CD4-positive, alpha-beta T cell treated with Interferon gamma for 1 hour (primary cell): ENCODE data around the gene ELF4.

Experiments
- DNase-seq: peaks from one replicate; pipeline ENCODE4 v3.0.0-alpha.2; 2020

The ELF4 gene

GRCh38 chrX:130083656-130084382 is 26.5 kb downstream of the ELF4 start:
- DNase-seq: peak; percentile 42

GRCh38 chrX:130083107-130083490 is 27.2 kb downstream of the ELF4 start:
- no peak for DNase-seq

DNA sequence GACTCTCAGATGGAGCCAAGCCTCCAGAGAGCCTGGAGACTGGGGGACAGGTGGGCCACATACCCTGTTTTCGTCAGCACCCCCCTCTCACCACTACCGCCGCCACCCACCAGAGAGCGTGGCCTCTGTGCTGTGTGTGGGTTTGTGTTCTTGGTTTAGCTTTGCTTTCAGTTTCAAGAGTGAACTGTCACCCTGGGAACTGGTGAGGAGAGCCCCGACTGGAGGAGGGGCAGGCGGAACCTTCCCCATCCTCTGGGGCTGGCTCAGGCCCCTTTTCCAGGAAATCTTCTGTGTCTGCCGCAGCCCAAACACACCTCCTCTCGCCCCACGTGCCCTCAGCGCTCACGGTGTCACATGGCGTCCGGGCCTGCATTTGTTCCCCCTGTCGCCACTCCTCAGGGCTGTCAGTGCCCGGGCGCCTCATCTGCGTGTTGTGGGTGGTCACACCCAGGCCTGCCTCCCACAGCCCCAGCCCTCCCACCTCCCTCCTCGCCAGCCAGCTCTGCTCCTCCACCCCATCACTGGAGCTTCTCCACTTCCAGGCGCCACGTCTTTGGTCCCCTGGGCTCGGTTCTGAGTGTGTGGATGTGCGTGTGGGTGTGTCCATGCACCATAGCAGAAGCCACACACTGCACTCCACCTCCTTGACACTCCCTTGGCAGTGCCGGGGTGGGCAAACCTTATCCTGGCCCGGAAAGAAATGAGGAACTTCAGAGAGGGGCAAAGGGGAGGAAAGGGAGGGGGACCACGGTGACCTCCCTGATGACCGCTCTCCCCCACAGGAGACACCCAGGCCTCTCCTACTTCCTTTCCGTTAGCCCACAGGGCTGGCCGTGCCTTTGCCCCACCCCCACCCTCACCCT is 27.8 kb downstream of the ELF4 start:
- DNase-seq: peak; percentile 82

- DNase-seq: no peak
Measured at GRCh38 chrX:130081421-130082045, 28.8 kb downstream of the ELF4 start.

GRCh38 chrX:130080791-130081367 is 29.4 kb downstream of the ELF4 start:
- DNase-seq: no peak

- DNase-seq: peak; percentile 52
Measured at GRCh38 chrX:130079824-130080406, 30.4 kb downstream of the ELF4 start.

DNA sequence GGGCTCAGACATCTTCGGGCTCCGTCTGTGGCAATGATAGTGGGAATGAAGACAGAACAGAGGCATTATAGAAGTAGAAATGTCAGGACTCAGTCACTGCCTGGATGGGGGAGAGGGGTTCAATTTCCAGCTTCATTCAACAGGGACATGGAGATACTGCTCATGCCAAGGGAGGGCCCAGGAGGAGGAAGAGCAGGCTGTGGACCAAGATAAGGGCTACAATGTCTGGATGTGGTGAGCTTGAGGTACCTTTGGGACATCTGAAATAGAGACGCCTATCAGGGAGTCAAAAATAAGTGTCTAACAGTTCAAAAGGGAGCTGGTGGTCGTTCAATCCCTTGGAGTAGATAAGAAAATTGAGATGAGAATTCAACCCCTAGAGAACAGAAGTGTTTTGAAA is 34.5 kb downstream of the ELF4 start:
- no peak for DNase-seq

DNA sequence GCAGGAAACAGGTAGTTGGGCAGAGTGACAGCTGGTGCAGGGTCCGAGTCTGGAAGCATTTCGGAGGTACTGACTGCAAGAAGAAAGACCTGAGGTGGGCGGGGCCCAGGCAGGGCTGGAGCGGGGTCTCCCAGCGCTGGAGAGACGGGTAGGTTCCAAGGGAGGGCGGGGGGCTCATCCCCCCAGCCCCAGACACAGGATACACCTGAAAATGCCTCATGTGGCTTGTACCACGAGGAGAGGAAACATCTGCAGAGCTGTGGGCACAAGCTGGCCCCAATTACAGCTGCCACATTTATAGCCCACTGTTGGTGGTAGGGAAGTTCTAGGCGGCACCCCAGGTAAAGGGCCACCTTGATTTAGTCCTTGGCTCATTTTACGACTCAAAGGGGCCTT is 38.0 kb downstream of the ELF4 start:
- no peak for DNase-seq

DNA sequence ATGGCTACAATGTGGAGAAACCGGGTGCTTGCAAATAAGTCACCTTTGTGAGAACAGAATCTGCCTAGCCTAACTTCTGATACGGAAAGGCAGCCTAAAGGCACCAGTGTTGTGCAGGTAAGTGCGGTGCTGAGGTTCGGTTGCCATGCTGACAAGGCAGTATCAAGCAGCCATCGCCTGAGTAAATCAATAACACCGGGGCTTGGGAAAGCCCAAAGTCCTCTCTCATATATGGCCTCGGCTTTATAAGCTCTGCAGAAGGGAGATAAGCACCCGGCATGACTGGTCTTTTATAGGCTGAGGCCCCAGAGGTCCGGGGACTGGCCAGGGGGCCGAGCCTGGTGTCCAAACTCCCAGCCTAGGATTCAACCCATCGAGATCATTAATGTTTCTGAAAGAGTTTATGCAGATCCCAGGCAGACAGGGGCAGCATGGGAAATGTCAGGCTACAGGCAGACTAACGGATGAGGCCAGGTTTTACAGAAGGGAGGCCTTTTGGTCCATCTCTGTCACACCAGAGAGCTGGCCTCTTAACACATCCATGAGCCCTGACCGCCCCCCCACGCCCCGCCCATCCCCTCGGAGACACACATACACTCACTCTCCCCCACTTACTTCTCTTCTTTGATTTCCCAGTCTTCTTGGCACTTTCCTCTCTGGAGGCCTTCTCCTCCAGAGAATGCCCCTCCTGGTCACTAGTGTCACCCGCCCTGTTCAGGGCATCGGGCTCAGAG is 38.5 kb downstream of the ELF4 start:
- DNase-seq: no peak

GRCh38 chrX:130066975-130067615 is 43.2 kb downstream of the ELF4 start:
- no peak for DNase-seq

GRCh38 chrX:130060122-130061069 is 49.9 kb downstream of the ELF4 start:
- DNase-seq: peak; percentile 72

GRCh38 chrX:130058652-130059051 is 51.6 kb downstream of the ELF4 start:
- DNase-seq: no peak

DNA sequence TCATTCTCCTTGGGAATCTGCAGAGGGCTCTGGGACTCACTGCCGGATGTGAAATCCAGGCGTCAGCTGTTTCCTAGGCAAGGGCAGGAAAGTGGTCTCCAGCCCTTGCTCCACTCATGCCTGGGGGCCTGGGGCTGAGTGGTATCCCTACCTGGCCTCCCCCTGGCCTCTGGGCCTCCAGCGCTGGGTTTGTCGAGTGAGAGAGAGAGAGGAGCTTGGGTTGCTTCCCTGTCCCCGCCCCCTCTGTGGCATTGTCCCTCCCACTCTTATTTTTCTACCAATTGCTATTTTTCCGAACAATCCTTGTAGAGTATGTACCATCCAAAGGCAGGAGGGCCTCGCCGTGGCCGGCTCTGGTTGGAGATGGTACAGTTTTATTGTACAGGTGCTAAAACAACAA is 53.1 kb downstream of the ELF4 start:
- DNase-seq: no peak

DNA sequence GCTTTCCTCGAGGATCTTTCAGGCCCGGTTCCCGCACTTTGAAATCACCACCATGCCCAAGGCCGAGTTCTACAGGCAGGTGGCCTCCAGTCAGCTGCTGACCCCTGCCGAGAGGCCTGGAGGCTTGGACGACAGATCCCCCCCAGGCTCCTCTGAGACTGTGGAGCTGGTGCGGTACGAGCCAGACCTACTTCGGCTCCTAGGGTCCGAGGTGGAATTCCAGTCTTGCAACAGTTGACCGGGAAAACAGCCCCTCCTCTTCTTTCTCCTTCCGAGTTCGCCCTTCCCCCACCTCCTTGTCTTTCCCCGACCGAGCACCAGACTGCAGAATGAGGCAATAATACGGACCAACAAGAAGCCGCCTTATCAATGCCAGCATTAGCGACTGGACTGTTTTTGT is 54.4 kb downstream of the ELF4 start:
- no peak for DNase-seq

- no peak for DNase-seq
Measured at GRCh38 chrX:130055103-130055502, 55.2 kb downstream of the ELF4 start.

DNA sequence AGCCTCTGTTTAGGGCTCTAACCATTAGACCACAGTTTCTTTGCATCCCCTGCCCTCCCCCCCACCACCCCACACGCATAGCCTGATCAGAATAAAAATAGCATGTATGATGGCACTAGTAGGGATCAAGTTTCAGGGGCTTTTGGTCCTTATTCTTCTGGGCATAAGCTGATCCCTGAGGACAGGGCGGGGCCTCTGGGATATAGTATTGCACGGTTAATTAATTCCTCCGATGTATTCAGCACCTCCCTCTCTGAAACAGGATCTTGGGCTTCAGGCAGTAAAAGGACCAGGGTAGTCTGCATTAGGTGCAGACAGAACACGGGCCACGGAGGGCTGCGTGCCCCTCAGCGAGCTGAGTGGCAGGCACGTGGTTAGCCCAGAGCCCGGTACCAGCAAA is 57.1 kb downstream of the ELF4 start:
- no peak for DNase-seq

DNA sequence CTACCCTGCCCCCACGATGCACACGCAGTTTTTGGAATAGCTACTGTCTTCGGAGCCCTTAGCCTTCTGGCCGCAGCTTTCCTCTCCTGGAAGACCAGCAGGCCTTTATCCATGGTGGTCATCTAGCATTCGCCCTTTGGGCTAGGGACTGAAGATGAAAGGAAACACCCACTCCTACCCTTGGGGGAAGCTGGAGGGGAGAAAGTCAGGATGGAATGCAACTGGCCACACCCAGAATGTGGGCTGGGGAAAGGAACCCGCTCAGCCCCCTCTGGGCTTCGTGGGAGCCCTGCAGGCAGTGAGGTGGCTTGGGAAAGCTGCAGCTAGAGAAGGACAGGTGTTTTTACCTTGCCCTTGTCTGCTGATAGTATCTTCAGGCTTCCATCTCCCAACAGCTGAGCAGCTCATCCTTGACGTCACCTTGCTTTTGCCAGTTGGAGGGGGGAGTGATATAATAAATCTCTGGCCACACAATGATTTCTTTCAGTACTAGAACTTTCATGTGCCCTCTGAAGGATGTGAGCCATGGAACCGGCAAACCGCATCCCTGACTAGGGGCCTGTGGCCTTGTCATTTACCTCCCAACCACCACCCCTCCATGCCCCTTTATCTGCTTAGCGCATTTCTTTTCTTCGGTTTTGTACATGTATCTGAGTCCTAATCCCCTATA is 59.0 kb downstream of the ELF4 start:
- DNase-seq: no peak

- no peak for DNase-seq
Measured at GRCh38 chrX:130049821-130050220, 60.5 kb downstream of the ELF4 start.

DNA sequence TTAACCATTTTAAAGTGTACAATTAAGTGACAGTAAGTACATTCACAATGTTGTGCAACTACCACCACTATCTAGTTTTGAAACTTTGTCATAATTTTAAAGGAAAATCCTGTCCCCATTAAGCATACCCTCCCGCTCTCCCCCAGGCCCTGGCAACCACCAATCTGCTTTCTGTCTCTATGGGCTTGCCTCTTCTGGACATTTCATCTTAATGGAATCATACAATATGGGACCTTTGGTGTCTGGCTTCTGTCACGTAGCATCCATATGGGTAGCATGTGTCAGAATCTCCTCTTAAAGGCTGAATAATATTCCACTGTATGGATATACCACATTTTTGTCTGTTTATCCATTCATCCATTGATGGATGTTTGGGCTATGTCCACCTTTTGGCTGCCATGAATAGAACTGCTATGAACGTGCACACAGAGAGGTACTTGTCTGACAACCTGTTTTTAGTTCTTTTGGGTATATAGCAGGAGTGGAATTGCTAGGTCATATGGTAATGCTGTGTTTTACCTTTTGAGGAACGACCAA is 61.5 kb downstream of the ELF4 start:
- DNase-seq: no peak

- DNase-seq: no peak
Measured at GRCh38 chrX:130047416-130047815, 62.9 kb downstream of the ELF4 start.
